CD4-positive, alpha-beta T cell treated with Interleukin-15 for 4 hours (primary cell): ENCODE data around the gene ANKRD34A.

ENCODE experiments used
- DNase-seq: peaks from one replicate; pipeline ENCODE4 v3.0.0-alpha.2; 2020; ENCODE audit warnings: low spot score

ANKRD34A gene

DNA sequence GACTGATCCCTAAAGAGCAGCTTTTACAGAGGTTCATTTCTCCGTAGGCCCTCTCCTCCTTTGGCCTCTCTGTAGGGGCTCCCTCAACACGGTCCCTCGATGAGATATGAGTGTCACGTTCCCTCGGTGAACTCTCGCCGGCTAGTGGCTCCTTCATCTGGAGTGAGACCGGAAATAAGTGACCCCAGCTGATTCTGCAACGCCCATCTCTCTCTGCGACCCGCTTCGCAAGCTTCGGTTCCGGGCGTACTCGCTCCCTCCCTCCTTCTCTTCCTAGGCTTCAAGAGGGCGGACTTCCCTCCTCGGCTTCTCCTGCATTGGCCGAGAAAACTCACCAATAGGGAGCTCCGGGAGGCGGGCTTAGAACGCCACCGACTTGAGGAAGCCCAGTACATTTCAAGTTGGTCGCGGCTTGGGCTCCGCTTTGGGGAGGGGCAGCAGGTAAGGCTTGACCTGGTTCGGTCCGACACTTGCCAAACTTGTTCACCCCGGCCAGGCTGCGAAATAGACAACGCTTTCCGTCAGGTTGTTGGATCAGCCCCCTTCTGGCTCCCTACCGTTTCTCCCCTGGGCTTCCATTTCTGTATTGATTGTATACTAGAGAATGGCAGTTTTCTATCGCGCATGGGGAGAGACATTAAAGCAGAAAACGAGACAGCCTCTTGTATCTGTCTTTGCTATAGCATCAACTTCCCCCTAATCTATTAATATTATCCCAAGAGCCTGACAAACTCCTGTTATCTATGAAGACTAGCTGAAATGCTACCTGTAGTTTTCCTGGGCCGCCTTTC, at the start of gene ANKRD34A, which contains the start of gene POLR3GL:
Gene ANKRD34A, minus strand, starts transcription at position 248 of the 791 bp plus-strand sequence. CDS start 2,816 bp downstream, outside the sequence.
Gene POLR3GL, plus strand, starts transcription at position 363 of the 791 bp plus-strand sequence. CDS start 10,176 bp downstream, outside the sequence.
- DNase-seq = peak; percentile 94

DNA sequence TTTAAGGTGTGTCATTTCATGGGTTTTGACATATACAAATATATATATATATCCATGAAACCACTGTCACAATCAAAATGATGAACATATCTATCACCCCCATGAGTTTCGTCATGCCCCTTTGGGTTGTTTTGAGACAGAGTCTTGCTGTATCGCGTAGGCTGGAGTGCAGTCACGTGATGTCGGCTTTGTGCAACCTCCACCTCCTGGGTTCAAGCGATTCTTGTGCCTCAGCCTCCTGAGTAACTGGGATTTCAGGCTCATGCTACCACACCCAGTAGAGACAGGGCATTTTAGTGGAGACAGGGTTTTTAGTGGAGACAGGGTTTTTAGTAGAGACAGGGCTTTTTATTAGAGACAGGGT, 49.2 kb upstream of the ANKRD34A start:
- DNase-seq = no peak

DNA sequence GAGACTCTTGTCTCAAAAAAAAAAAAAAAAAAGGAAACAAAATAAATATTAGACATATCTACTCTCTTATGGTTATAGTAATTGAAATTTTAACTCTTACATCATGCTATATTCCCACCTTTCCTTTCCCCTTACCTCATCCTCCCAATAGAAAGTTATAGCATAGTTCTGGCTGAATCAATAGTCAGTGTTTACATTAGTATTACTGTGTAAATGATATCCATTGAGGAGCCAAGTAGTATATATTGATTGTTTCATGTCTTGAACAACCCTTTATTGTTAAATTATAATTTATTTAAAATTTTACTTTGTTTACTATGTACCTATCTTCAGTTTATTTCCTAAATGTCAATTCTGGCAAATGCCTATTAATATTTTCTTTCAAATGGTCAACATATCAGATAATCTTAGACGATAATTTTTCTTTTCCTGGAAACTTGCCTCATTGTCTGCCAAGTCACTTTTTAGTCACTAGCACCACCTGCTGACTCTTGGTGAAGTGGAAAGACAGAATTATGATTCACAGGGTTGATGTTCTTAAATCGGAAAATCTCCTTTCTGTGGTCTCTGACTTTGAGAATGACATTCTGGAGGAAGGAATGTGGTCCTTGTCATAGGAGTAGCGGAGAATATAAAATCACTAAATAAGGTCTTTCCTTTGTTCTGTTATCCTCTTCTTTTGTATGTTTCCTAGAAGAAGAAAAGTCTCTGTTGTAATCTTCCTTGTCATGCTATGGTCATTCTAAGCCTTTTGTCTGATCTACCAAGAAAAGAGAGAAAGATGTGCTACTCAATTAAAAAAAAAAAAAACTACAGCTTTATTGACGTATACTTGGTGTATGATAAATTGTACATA, 48.6 kb upstream of the ANKRD34A start:
- DNase-seq = peak; percentile 79

DNA sequence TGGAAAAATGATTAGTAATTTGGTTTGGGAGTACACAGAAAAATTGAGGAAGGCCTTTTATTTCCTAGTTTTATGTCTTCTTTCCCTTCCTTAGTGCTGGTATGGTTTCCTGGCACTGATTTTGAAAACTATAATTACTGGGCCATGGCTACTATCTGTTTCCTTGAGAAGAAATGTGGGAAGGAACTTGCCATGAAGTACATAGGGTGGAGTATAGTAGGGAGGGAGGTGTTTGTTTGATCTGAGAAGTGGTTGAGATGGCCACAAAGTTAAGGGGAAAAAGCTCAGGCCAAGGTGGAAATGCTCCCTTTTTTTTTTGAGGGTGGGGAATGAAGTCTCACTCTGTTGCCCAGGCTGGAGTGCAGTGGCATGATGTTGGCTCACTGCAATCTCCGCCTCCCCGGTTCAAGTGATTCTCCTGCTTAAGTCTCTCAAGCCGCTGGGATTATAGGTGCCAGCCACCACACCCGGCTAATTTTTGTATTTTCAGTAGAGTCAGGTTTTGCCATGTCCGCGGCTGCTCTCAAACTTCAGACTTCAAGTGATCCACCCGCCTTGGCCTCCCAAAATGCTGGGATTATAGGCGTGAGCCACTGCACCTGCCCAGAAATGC, 45.9 kb upstream of the ANKRD34A start:
- DNase-seq = no peak

DNA sequence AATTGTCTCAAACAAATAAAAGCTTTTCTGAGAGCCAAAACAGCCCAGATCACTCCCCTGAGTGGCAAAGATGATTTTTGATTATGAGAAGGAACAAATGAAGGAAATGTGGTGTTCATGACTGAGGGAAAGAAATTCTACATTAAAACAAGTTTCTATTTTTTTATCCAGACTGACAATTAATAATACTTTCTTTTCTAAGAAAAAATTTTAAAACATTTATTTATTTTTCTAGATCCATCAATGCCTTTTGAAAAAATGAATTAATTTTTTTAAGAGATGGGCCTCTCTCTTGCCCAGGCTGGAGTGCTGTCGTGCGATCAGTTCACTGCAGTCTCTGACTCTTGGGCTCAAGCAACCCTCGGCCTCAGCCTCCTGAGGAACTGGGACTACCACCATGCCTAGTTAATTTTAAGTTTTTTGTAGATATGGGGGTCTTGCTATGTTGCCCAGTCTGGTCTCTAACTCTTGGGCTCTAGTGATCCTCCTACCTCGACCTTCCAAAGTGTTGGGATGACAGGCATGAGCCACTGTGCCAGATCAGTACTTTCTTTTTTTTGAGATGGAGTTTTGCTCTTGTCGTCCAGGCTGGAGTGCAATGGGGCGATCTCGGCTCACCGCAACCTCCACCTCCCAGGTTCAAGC, 43.2 kb upstream of the ANKRD34A start:
- no peak for DNase-seq

DNA sequence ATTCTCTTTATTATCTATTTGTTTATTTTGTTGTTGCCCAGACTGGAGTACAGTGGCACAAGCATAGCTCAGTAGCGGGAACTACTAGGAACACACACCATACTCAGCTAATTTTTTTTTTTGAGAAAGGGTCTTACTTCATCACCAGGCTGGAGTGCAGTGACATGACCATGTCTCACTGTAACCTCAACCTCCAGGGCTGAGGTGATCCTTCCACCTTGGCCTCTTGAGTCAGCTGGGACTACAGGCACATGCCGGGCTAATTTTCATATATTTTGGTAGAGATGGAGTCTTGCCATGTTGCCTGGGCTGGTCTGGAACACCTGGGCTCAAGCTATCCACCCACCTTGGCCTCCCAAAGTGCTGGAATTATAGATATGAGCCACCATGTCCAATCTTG, 37.3 kb upstream of the ANKRD34A start:
- no peak for DNase-seq

DNA sequence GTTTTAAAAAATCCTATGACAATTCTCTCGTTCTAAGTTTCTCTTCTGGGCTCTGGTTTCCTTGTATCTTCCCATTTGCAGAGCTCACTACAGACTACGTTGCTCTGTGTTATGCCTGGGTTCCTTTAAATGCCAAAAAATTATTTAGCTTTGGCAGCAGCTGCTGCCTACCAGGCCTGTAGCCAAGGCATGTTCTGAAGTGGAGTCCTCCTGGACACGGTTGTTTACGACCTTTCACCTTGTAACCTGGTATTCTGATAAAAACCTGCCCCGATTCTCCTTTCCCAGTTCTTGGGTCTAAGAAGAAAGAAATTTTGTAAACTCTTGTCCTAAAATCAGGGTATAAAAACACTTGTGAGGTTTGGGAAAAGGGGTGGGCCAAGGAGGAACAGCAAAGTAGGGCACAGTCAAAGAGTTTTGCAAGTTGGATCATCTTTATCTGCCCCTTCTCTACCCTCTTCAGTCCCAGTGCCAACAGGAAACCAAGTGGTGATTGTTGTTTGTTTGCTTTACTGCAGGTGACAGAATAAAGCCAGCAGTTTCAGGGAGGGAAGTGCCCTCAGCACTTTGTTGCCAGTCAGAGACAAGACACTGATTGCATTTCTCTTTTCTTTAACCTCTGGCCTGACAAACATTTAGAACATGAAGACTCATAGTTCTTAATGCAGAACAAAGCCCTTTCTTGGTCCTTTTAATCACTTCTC, 35.1 kb upstream of the ANKRD34A start:
- DNase-seq = peak; percentile 69

DNA sequence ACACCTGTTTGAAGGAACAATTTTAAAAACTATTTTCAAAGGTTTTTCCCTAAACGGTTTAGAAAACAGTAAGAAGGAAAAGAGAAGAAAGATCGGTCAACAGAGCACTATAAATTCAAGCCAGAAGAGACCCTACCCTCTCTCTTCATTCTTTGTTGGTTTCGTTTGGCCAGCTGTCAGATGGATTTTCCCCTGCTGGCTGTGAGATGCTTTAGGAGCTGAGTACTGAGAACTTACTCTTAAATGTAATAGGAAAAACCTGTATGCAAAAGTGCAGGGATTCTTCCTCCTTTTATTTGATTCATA, 33.3 kb upstream of the ANKRD34A start:
- DNase-seq = no peak

DNA sequence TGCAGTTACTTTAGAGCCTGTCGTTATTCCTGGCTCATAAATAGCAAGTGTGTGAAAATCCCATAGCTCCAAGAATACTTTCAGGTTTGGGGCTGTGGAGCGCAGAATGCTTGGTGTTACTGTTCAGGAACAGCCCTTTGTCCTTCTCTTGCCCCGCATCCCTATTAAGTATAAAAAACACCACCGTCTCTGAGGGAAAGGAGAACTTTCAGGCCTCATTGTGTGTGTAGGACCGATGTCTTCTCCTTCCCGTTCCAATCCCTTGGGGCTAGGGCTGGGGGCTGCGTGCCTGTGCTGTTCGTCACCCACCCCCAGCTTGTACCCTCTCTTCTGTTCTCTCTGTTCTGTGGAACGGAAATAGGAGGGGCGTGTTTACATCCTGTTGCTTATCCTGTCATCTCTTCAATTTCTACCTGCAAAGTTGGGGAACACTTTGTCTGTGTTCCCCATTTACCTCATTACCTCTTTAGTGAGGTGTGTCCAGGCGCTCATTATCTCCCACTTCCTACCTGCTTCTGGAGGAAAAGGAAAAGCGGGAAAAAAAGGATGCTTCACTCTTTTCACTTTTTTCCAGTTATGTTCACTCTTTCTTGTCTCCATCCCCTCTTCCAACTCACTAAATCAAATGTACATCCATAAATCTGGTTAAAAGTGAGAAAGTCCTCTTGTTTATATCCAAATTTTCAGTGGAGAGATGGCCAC, 32.8 kb upstream of the ANKRD34A start:
- DNase-seq = peak; percentile 66

DNA sequence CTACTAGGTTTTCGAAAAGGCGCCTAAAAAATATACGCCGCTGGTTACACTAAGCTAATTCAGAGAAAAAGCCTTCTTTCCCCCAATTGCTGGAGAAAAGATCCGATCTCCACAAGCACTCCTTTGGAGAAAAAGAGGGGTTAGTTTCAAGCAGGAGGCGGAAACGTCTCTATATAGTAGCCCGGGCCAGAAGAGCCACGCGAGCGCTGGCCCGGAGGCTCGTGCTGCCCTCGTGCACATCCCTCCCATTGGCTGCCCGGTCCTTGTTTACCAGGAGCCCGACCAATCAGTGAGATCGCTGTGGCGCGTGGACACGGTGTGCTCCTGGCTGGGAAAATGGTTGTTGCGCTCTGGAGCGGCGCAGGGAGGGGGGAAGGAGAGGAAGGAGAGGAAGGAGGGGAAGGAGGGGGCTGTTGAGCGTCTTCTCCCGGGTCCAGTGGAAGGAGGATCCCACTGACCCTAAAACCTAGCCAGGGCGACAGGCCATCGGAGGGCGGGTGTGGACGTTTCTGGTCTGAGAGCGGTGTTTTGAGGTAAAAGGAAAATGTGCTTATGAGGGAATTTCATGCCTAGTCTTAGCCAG, 32.1 kb upstream of the ANKRD34A start, which contains the start of gene TXNIP:
Gene TXNIP, minus strand, starts transcription at position 147 of the 583 bp plus-strand sequence. CDS start 313 bp downstream, outside the sequence.
- peak; percentile 91 for DNase-seq

DNA sequence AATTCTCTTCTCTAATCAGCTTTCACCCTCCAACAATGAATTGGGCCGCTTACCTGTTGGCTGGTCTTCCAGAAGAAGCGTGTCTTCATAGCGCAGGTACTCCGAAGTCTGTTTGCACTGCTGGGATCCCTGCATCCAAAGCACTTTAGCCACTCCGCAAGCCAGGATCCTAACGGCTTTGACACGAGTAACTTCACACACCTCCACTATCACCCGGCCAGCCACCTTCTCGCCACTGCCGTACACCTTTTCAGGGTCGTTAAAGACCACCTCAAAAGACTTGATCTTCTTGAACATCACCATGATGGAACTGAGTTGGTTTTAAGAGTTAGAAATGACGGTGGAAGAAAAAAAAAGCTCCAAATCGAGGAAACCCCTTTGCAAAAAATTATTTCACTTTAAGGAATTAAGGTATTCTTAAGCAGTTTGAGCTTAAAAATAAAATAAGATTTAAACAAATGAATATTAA, 31.6 kb upstream of the ANKRD34A start:
- DNase-seq = no peak

DNA sequence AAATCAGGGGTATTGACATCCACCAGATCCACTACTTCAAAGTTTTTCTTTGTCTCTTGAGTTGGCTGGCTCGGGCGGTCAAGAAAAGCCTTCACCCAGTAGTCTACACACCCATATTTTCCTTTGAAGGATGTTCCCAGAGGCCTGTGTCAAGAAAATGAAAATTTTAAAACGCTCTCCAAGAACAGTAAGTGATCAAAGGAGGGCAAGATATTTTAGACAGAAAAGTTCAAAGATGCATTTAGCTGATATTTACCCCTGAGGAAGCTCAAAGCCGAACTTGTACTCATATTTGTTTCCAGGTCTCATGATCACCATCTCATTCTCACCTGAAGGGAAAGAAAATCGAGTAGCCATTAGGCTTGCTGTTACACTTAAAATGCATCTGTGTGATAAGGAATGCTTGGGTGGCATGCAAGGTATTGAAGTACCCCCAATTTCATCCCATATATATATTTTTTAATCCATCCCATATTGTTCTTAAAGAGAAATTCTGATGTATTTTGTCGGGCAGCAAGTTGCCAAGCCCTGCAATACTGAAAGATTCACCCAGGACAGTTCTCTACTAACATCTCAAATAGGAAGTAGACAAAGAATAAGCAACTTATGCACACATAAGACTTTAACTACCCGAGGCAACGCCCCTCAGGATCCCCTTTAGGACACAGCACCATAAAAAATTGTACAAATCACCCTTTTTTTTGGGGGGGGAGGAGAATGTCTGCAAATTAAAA, 30.9 kb upstream of the ANKRD34A start:
- no peak for DNase-seq

DNA sequence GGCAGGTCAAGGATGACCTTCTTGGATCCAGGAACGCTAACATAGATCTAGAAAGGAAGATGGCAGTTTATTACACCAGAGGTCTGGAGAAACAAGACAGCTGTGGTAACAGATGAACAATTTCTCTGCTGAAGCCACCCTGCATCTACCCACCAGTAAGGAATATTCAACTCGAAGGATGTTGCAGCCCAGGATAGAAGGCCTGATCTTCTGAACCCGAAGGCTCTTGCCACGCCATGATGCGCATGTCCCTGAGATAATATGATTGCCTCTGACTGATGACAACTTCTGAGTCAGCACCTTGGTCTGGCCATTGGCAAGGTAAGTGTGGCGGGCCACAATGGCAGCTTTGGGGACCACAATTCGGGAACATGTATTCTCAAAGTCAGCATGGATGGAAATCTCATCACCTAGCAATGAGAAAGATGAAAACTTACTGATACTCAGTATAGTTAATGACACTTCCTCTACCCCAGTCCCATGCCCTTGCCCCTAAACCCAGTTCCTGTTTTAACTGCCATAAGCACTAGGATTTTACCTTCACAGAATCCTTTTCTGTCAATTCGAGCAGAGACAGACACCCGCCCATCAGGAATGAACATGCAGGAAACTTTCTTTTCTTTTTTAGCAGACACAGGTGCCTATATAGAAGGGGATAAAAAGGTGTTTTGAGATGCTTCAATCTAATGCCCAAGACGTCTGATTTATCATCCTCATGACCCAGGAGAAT, 30.2 kb upstream of the ANKRD34A start:
- no peak for DNase-seq

DNA sequence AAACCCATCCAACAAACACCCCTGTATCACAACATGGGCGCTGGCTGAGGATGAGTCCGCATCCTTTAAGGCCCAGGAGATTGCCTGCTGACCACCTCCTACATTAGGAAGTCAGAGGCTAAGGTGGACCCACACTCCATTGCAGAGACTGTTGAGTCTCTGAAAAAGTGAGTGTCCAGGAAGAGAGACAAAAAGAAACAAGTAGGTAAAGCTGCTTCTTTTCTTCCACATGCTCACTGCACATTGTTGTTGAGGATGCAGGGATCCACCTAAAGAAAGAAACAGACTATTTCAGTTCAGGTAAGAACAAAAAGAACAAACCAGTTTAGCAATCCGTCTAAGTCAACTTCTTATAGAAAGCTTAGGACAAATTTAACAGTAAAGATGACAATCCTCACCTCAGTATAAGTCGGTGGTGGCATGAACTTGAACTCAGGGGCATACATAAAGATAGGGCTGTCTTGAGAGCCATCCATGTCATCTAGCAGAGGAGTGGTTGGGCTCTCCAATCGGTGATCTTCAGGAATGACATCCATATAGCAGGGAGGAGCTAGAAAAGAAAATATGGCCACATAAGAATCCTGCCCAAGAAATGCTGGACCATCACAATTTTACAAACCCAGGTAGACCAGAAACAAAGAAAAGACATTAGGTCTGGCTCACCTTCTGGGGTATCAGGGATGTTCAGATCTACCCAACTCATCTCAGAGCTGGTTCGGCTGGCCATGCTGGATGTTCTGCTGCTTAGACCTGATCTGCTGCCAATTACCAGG, 29.4 kb upstream of the ANKRD34A start:
- DNase-seq = no peak

DNA sequence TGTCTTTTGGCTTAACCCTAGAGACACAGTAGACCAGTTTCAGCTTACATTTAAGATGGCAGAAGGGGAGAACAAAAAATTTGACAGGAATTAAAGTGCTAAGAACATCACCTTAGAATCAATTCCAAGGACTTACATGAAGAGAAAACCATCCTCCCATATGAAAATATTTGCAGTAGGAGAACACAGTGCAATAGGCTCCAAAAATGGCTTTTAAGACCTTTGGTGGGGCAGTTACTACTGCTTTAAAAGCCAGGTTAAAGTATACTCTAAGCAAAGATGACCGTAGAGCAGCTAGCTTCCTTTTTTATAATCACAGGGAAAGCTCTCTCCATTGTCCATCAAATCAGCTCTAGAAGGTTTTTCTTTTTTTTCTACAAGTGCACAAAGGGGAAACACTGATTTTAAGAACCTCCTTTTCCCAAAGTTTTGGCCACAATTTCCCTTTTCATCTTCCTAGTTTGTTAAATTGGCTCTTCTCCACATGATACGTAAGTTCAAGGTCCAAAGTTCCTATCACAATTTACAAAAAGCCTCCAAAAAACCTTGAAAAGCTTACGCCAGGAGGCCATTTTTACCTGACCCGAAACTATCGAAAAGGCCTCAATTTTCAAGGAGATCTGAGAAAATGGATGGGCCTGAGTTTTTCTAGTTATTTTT, 28.7 kb upstream of the ANKRD34A start:
- no peak for DNase-seq

DNA sequence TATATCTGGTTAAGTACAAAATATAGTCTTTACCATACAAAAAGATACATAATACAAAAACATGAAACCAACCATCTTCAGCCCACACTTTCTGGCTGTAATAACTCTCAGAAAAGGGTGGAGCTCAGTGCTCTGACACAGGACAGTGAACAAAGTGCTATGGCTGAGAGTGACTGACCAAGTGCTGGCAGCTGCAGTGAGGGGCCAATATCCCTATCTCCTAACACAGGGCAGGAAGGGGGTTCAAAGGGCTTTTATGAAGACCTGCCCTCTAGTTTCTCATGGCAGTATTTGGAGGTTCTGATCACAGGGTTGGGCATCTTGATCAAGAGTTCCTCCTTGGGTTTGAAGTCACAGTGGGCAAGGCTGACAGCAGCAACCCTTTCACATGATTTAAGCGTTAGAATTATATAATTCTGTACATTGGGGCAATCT, 28.1 kb upstream of the ANKRD34A start:
- no peak for DNase-seq

DNA sequence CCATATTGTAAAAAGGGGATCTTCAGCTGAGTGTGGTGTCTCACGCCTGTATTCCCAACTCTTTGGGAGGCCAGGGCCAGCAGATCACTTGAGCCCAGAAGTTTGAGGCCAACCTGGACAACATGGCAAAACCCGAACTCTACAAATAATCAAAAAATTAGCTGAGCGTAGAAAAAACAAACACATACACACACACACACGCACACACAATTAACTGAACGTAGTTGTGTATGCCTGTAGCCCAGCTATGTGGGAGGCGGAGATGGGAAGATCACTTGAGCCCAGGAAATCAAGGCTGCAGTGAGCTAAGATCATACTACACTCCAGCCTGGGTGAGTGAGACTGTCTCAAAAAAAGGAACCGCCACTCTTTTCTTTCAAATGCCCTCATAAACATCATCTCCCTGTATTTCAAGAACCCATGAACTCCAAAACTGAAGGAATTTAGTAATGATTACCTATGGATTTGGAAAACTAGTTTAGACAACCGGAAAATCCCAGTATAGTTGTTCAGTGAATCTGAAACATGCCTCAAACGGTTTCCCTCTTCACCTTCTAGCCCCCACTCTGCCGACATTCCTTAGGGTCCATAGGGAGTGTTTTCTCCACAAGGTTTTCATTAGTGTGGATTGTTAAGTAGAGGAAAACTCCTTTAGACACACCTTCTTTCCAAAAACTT, 27.5 kb upstream of the ANKRD34A start:
- no peak for DNase-seq
